ENCODE measurements around the gene MBP.

The MBP gene

DNA sequence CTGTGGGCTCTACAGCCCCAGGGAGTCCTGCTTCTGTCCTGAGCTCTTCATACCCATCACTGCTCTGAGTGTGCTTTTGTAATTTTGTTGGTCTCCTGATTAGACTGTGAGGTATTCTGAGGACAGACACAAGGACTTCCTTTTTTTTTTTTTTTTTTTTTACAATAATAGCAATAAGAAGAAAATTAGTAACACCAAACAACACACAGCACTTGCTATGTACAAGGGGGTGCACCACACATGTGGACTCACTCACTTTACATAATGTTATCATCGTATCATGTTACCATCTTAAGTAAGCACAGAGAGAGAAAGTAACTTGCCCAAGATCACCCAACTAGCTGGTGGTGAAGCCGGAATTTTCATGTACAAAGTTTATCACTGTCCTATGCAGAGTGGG, 34.6 kb downstream of the MBP start:
- H3K79me2 ChIP-seq (ENCODE audit: insufficient read depth, low read depth): no peaks in the 10 kb centered on the region
- H4K20me1 ChIP-seq (ENCODE audit: insufficient read depth): no peaks in the 10 kb centered on the region
- H3K27me3 ChIP-seq (ENCODE audit: insufficient read depth, low read depth): no peaks in the 10 kb centered on the region
- H2AFZ ChIP-seq (ENCODE audit: low read depth): no peak overlapping the region
- H3K9ac ChIP-seq: no peak overlapping the region
- no peaks in the 10 kb centered on the region for H3K36me3 ChIP-seq (ENCODE audit: insufficient read depth)
- H3K27ac ChIP-seq: no peak overlapping the region
- no peak overlapping the region for H3K4me3 ChIP-seq (IDR thresholded peaks at IDR 0.05; ENCODE audit: insufficient read depth, low read depth, low read length)
- TF ChIP-seq, protein P1, sequence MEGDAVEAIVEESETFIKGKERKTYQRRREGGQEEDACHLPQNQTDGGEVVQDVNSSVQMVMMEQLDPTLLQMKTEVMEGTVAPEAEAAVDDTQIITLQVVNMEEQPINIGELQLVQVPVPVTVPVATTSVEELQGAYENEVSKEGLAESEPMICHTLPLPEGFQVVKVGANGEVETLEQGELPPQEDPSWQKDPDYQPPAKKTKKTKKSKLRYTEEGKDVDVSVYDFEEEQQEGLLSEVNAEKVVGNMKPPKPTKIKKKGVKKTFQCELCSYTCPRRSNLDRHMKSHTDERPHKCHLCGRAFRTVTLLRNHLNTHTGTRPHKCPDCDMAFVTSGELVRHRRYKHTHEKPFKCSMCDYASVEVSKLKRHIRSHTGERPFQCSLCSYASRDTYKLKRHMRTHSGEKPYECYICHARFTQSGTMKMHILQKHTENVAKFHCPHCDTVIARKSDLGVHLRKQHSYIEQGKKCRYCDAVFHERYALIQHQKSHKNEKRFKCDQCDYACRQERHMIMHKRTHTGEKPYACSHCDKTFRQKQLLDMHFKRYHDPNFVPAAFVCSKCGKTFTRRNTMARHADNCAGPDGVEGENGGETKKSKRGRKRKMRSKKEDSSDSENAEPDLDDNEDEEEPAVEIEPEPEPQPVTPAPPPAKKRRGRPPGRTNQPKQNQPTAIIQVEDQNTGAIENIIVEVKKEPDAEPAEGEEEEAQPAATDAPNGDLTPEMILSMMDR (conservative IDR thresholded peaks at IDR 0.05; ENCODE audit: low read depth, low read length): no peak
- H3K4me1 ChIP-seq (ENCODE audit: low read depth, poor library complexity, severe bottlenecking): peaks cover 17% of the 10 kb centered on the region
- H3K4me2 ChIP-seq: no peak overlapping the region

DNA sequence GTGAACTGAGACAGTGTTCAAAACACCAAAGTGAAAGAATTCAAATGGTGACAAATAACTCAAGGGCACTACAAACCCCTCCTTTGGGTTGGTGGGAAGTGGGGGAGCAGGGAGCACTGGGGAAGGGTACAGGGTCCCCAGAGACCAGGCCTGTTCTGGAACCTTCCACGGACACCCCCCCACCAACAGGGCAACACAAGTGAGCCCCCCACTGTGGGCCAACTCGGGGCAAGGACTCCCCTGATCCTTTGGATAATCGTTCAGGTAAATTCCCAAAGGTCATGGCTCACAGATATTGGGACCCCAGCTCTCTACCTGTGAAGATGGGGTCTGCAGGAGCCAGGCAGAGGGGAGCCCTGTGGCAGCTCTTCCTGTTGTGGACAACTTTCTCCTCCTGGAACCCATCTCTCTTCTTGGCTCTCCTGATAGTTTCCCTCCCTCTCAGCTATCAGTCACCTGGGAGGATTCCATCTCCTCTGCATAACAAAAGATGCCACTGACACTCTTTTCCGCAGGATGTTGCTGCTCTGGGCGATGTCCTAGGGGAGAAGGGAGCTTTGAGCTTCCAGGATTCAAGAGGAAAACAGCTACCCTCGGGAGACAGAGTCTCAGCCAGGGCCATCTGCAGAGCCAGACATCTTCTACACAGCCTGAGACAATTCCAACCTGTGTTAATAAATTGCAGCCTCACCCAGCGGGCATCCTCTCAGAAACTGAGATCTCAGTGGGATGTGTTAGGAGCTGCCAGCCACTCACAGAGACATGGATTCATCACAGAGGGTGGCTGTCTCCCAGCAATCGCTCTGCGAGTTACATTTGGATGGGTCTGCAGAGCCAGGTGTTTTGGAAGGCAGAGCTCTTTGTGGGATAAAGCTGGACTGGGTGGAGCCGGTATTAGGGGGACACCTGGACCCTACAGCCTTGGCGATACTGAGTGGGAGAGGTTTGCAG, 35.4 kb downstream of the MBP start:
- Histone ChIP-seq H3K36me3 (ENCODE audit: insufficient read depth) (no peaks in the 10 kb centered on the region), H3K27ac (no peak overlapping the region), H4K20me1 (ENCODE audit: insufficient read depth) (no peaks in the 10 kb centered on the region), H3K4me1 (ENCODE audit: low read depth, poor library complexity, severe bottlenecking) (peaks cover 9% of the 10 kb centered on the region), H3K79me2 (ENCODE audit: insufficient read depth, low read depth) (no peaks in the 10 kb centered on the region), H2AFZ (ENCODE audit: low read depth) (no peak overlapping the region), H3K4me2 (no peak overlapping the region), H3K4me3 (IDR thresholded peaks at IDR 0.05; ENCODE audit: insufficient read depth, low read depth, low read length) (no peak overlapping the region), H3K27me3 (ENCODE audit: insufficient read depth, low read depth) (no peaks in the 10 kb centered on the region), H3K9ac (no peak overlapping the region)
- TF ChIP-seq, protein P1 (conservative IDR thresholded peaks at IDR 0.05; ENCODE audit: low read depth, low read length): no peak

DNA sequence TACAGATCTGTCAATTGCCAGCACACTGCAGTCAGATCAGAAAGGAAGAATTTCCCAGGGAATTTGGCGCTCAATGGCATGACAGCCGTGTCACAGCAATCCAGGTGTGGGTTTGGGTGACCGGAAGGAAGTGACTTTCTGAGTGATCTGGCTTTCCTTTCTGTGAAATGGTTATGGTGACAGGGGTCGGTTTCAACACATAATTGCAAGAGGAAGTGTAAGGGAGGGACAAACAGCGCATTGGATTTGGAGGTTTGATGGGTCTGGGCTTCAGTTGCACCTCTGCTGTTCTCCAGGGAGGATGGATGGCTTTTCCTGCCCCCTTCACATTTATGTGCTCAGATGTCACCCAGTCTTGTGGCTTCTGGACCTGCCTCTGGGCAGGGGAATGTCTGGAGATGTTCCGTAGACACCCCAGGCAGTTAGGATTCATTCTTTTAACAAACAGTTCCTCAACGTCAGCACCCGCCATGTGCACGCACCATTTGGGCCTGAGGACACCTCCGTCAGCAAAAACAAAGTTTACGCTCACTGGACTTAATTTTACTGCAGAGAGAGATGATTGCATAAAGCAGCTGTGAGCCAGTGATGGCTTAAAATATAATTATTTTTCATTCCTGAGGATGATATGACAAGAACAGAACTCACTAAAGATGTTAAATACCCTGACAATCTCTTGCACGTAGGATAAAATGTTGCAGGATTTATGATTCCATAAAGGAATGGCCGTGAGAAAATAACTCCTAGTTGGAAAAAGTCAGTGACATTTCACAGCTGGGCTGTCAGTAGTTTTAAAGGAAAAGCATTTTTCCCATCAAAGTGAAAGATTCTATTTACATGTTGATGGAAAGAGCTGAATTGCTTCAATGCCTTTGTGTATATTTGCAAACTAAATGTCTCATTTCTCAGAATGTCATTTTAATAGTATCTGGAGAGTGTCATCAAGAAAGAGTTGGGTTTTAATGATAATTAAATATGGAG, 36.9 kb downstream of the MBP start:
- Histone ChIP-seq H3K4me3 (IDR thresholded peaks at IDR 0.05; ENCODE audit: insufficient read depth, low read depth, low read length) (no peak overlapping the region), H2AFZ (ENCODE audit: low read depth) (no peak overlapping the region), H3K9ac (no peak overlapping the region), H3K36me3 (ENCODE audit: insufficient read depth) (no peaks in the 10 kb centered on the region), H3K27ac (no peak overlapping the region), H3K79me2 (ENCODE audit: insufficient read depth, low read depth) (no peaks in the 10 kb centered on the region), H4K20me1 (ENCODE audit: insufficient read depth) (no peaks in the 10 kb centered on the region), H3K4me2 (no peak overlapping the region), H3K4me1 (ENCODE audit: low read depth, poor library complexity, severe bottlenecking) (no peaks in the 10 kb centered on the region), H3K27me3 (ENCODE audit: insufficient read depth, low read depth) (no peaks in the 10 kb centered on the region)
- TF ChIP-seq, protein P1 (conservative IDR thresholded peaks at IDR 0.05; ENCODE audit: low read depth, low read length): no peak

DNA sequence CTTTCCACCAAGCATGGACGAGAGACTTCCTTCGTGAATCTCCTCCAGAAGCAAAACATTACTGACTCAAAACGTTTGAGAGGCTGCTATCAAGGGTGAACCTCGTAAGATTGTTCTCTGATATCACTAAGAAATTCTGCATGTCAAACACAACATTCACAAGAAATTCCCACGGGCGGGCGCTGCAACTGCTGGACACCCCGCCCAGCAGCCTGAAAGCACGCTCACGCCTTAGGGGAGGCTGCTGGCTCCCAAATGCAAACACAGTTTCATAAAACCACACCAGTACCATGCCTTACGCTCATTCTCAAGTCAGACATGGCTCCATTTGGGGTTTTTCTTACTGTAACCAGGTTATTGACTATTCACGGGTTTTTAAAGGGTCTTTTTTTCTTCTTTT, 39.0 kb downstream of the MBP start:
- no peak overlapping the region for H3K4me3 ChIP-seq (IDR thresholded peaks at IDR 0.05; ENCODE audit: insufficient read depth, low read depth, low read length)
- TF ChIP-seq, protein P1 (conservative IDR thresholded peaks at IDR 0.05; ENCODE audit: low read depth, low read length): no peak
- H3K27ac ChIP-seq: no peak overlapping the region
- H3K4me1 ChIP-seq (ENCODE audit: low read depth, poor library complexity, severe bottlenecking): no peaks in the 10 kb centered on the region
- no peak overlapping the region for H3K4me2 ChIP-seq
- H3K79me2 ChIP-seq (ENCODE audit: insufficient read depth, low read depth): no peaks in the 10 kb centered on the region
- H3K9ac ChIP-seq: no peak overlapping the region
- no peaks in the 10 kb centered on the region for H3K36me3 ChIP-seq (ENCODE audit: insufficient read depth)
- H2AFZ ChIP-seq (ENCODE audit: low read depth): no peak overlapping the region
- no peaks in the 10 kb centered on the region for H4K20me1 ChIP-seq (ENCODE audit: insufficient read depth)
- H3K27me3 ChIP-seq (ENCODE audit: insufficient read depth, low read depth): no peaks in the 10 kb centered on the region
